NCI-H82 treated with DMSO at 0.1 percent for 48 hours (cell line): ENCODE measurements around the gene TYW1.
"Not testable (repeated sequence)": the region's sequence is repeated elsewhere in the genome, so short reads cannot be mapped to it uniquely, and the experiment has no call there.

Source experiments
- DNase-seq: peaks from one replicate; lab custom pipeline; 2025; ENCODE audit not compliant: unreplicated experiment; lab: John Stamatoyannopoulos, UW

Gene TYW1

DNA sequence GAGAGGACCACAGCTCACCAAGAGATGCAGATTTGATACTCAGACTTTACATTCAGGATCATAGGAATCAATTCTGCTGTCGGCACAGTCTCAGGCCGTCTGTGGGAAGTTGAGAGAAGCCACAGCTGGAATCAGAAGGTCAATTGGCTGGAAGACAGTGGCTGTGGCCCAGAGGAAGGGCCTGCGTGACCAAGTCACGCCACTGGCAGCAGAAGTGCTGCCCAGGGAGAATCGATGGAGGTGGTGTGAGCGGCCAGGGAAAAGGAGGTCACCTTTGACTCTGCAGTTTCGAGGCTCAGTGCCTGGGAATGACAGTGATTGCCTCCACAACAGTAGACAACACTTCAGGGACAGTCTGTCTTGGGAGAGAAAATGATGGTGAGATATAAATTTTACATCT, 239.6 kb downstream of the TYW1 start:
- DNase-seq, result not testable (repeated sequence)

DNA sequence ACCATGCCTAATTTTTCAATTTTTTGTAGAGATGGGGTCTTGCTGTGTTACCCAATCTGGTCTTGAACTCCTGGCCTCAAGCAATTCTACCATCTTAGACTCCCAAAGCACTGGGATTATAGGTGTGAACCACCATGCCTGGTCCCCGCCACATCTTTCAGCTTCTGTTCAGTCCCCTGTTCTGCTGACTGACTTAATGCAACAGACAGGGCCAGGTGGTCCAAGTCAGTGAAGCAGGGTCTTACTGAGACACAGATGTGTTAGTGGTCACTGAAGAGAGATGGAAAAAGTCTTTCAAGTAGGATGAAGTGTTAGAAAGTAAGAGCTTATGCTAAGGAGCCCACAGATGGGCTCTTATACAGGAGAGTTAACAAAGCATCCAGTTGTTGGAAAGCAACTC, 246.2 kb downstream of the TYW1 start:
- DNase-seq, result not testable (repeated sequence)

DNA sequence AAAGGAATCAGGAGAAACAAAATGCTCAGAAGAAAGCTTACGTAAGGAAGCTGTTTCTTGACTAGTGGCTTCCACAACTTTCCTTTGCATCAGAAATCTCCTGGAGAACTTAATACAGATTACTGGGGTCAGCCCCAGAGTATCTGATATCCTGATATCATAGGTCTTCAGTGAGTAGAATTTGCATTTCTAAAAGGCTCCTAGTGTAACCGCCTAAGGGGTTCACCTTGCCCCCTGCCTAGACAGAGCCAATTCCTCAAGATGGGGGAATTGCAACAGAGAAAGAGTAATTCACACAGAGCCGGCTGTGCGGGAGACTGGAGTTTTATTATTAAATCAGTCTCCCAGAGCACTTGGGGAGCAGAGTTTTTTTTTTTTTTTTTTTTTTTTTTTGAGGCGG, 251.7 kb downstream of the TYW1 start:
- not testable (repeated sequence) for DNase-seq

DNA sequence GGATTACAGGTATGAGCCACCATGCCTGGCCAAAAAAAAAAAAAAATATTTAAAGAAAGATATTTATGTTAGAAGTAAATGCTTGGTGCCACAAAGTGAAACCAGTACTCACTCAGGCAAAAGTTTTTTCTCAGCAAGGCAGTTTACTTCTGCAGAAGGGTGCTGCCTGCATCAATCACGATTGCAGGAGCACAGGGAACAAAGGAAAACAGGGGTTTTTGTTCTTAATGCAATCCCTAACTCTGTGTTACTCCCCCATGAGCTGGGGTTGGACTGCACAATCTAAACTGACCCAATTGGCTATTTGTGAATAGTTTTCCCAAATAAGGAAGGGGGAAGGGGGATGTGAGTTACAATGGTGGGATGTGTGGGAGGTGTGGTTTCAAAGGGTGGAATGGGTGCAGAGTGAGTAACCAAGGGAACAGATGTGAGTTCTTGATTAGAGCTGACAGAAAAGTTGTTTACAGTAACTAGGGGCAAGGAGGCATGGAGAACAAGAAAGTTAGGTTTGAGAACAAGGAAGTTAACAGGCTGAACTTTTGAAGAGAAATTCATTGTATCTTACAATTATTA, 255.4 kb downstream of the TYW1 start:
- no peak for DNase-seq

DNA sequence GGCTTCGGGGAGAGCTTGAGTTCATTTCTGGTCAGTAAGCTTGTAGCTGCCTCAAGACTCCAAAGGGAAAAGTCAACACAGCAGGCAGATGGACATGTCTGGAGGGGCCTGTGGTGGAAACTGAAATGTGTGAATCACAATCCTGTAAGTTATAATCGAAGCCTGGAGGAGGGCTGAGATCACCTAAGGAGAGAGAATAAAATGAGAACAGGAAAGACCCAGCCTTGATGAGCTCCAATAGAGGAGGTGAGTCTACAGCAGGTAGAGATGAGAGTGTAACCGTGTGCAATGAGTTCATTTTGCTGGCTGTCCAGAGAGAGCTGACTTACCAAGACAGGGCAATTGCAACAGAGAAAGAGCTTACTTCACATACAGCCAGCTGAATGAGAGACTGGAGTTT, 258.4 kb downstream of the TYW1 start:
- not testable (repeated sequence) for DNase-seq

DNA sequence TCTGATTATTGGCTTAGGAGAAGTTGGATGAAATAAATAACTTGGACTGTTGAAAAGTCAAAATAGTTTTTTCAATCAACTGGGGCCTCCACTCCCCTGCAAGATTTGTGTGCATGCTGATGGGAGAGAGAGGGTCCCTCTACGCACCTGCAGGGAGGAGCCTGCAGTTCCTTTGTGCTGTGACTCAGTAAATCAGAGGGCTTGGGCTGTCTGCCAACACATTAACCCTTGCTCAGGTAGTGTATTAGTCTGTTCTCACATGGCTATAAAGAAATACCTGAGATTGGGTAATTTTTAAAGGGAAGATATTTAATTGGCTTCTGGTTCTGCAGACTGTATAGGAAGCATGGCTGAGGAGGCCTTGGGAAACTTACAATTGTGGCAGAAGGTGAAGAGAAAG, 261.1 kb downstream of the TYW1 start:
- DNase-seq, result not testable (repeated sequence)

DNA sequence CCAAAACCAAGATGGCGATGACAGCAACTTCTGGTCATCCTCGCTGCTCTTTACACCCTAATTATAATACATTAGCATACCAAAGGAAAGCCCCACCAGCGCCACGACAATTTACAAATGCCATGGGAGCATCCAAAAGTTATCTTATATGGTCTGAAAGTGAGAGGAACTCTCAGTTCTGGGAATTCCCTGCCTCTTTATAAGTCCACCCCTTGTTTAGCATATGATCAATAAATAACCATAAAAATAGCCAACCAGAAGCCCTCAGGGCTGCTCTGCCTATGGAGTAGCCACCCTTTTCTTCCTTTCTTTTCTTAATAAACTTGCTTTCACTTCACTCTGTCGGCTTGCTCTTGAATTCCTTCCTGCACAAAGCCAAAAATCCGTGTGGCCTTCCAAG, 262.7 kb downstream of the TYW1 start:
- DNase-seq, result not testable (repeated sequence)

DNA sequence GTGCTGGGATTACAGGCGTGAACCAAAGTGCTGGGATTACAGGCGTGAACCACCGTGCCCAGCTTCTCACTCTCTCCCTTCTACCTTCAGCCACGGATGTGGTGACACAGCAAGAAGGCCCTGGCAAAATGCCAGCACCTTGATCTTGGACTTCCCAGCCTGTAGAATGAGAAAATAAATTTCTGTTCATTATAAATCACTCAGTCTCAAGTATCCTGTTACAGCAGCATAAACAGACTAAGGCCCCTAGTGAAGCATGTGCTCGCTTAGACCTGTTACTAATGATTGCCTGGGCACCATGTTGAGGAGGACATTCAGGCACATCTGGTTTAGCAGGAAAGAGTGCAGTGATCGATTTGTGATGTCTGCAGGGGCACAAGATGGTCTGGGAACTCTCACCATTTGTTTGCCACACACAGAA, 263.5 kb downstream of the TYW1 start:
- DNase-seq, result not testable (repeated sequence)

DNA sequence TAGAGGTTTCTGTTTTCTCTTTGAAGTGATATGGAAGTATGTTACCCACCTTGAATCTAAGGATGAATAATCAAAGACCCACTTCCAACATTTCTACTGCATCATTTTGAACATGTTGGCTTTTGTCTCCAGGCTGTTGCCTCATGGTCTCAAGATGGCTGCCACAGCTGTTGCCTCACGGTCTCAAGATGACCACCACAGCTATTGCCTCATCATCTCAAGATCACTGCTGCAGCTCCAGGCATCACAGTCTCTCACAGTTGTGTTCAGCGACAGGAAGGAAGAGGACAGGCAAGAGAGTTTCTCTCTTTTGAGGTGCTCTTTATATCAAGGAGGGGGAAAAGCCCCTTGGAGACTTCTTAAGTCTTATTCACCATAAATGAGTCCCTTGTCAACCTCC, 267.4 kb downstream of the TYW1 start:
- DNase-seq, result not testable (repeated sequence)

DNA sequence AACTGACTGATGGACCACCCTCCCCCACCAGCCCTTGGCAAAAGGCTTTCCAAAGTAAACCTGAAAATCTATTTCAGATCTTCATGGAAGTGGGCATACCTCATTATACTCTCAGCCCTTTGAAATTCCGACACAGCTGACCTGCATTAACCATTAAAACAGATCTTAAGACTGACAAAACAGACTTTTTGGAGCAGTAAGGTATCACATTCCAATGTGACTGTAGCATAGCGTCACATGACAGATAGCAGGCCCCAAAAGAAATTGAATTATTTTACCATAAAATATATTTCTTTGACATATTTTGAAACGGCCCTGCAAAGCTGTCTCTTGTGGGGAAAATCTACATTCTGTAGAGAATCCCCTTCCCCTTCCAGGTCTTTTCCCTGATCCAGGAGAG, 269.4 kb downstream of the TYW1 start:
- not testable (repeated sequence) for DNase-seq

DNA sequence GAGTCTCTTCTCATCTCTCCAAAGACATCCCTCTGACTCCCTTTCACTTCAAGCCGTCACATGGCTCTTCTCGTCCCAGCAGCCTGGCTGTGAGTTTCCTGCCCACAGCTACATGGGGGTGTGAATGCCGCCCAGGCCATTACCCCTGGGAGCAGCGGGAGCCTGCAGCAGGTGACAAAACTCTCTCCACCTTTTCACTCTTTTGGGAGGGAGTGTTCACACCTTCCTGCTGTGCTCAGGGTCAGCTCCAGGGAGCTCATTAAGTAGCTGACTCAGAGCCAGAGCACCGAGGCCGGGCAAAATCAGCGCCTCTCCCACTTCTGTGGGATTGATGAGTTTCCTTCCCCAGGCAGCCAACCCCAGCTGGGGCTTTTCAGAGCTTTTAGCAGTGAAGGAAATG, 271.3 kb downstream of the TYW1 start:
- no peak for DNase-seq

DNA sequence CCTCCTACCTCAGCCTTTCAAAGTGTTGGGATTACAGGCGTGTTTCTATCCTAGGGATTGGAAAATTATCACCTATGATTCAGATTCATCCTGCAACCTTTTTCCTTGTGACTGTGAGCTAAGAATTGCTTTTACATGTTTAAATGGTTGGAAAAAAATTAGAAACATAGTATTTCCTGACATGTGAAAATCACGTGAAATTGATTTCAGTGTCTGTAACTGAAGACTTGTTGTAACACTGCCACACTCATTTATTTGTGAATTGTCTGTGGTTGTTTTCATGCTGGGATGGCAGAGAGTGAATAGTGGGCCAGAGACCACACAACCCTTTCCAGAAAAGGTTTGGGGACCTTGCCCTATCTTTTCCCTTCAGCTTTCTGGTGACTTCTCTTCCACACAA, 273.3 kb downstream of the TYW1 start:
- DNase-seq, result not testable (repeated sequence)
